Bone marrow (tissue), 2 donors: ENCODE measurements around the gene EFL1.

Experiments
- DNase-seq, 2 donors: peaks; one replicate each; lab custom pipeline; 2025; lab: John Stamatoyannopoulos, UW

Gene EFL1

GRCh38 chr15:82124331-82125263 lies 137.9 kb downstream of the EFL1 start:
- no peak for DNase-seq

GRCh38 chr15:82122746-82123400 lies 139.7 kb downstream of the EFL1 start:
- no peak for DNase-seq

- no peak for DNase-seq
Observed at GRCh38 chr15:82118040-82118439, 144.5 kb downstream of the EFL1 start.

GRCh38 chr15:82117296-82117695 lies 145.2 kb downstream of the EFL1 start:
- DNase-seq = no peak

GRCh38 chr15:82114660-82115059 lies 147.9 kb downstream of the EFL1 start:
- no peak for DNase-seq

GRCh38 chr15:82113106-82113715 lies 149.3 kb downstream of the EFL1 start:
- no peak for DNase-seq

GRCh38 chr15:82111918-82112317 lies 150.6 kb downstream of the EFL1 start:
- no peak for DNase-seq

- no peak for DNase-seq
Observed at GRCh38 chr15:82110144-82110543, 152.4 kb downstream of the EFL1 start.

- DNase-seq = peak; percentile 30 to 63
Observed at GRCh38 chr15:82108489-82109078, 153.9 kb downstream of the EFL1 start.

GRCh38 chr15:82106679-82107078 lies 155.9 kb downstream of the EFL1 start:
- DNase-seq = no peak

GRCh38 chr15:82105451-82106215 lies 156.9 kb downstream of the EFL1 start:
- no peak for DNase-seq

- DNase-seq = no peak
Observed at GRCh38 chr15:82103468-82103867, 159.1 kb downstream of the EFL1 start.

GRCh38 chr15:82100111-82100929 lies 162.2 kb downstream of the EFL1 start:
- no peak for DNase-seq

- DNase-seq = no peak
Observed at GRCh38 chr15:82098674-82099073, 163.9 kb downstream of the EFL1 start.

- no peak for DNase-seq
Observed at GRCh38 chr15:82095803-82096202, 166.7 kb downstream of the EFL1 start.

GRCh38 chr15:82093774-82094211 lies 168.7 kb downstream of the EFL1 start:
- DNase-seq = no peak

GRCh38 chr15:82093325-82093724 lies 169.2 kb downstream of the EFL1 start:
- DNase-seq = no peak

GRCh38 chr15:82091636-82092140 lies 170.8 kb downstream of the EFL1 start:
- no peak for DNase-seq

- no peak for DNase-seq
Observed at GRCh38 chr15:82086243-82086995, 176.1 kb downstream of the EFL1 start.
